NCI-H446 (cell line): ENCODE measurements around the gene CIC.

Experiments used
- DNase-seq, 2 experiments: peaks; one replicate each; lab custom pipeline; 2025; lab: John Stamatoyannopoulos, UW

Gene CIC

GRCh38 chr19:42244347-42245220, 24.5 kb upstream of the CIC start:
- peak; percentile 90 to 97 for DNase-seq

- DNase-seq = no peak
Measured at GRCh38 chr19:42245231-42245630, 23.8 kb upstream of the CIC start.

GRCh38 chr19:42246143-42246921, 22.7 kb upstream of the CIC start:
- peak; percentile 49 to 75 for DNase-seq

GRCh38 chr19:42246922-42247639, 22.0 kb upstream of the CIC start:
- DNase-seq = no peak

- DNase-seq = no peak
Measured at GRCh38 chr19:42247640-42248199, 21.3 kb upstream of the CIC start.

GRCh38 chr19:42248270-42249148, 20.5 kb upstream of the CIC start:
- DNase-seq = no peak

- no peak for DNase-seq
Measured at GRCh38 chr19:42249149-42249750, 19.8 kb upstream of the CIC start.

- DNase-seq = no peak
Measured at GRCh38 chr19:42249769-42250168, 19.3 kb upstream of the CIC start.

- no peak for DNase-seq
Measured at GRCh38 chr19:42250183-42250665, 18.8 kb upstream of the CIC start.

GRCh38 chr19:42250666-42251531, 18.2 kb upstream of the CIC start:
- peak in 1 of 2 experiments; percentile 41 for DNase-seq

- DNase-seq = no peak
Measured at GRCh38 chr19:42251572-42252358, 17.3 kb upstream of the CIC start.

GRCh38 chr19:42252365-42253244, 16.4 kb upstream of the CIC start:
- DNase-seq = no peak

GRCh38 chr19:42253245-42254088, 15.6 kb upstream of the CIC start:
- peak; percentile 55 to 67 for DNase-seq

GRCh38 chr19:42254089-42254849, 14.8 kb upstream of the CIC start:
- peak in 1 of 2 experiments; percentile 76 for DNase-seq

- DNase-seq = peak; percentile 84 to 92
Measured at GRCh38 chr19:42254850-42255765, 13.9 kb upstream of the CIC start, which contains the start of gene ERF. ERF (minus strand) TSS chr19:42255128; CDS start chr19:42254999, 129 bp downstream.
